ENCODE results near the gene GPATCH8.

DNA sequence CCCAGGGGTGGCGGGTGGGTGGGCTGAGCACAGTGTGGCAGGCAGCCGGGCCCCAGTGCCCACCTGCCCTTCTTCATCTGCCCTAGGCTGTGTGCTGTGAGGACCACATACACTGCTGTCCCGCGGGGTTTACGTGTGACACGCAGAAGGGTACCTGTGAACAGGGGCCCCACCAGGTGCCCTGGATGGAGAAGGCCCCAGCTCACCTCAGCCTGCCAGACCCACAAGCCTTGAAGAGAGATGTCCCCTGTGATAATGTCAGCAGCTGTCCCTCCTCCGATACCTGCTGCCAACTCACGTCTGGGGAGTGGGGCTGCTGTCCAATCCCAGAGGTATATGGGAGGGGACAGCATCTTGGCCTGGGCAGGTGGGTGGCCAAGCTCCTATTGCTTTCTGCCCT lies 151.7 kb downstream of the GPATCH8 start:
- TF ChIP-seq ZC3H10 (CRISPR knock-in tag; IDR thresholded peaks at IDR 0.05) (no peak), GLIS3 (CRISPR knock-in tag; IDR thresholded peaks at IDR 0.05) (no peak)

All from SK-N-SH treated with all-trans-retinoic acid at 6 μM for 48 hours (cell line).